Naive thymus-derived CD4-positive, alpha-beta T cell (primary cell): ENCODE results near the gene MAML2. TPM values are rescaled to one million over a fixed set of nuclear protein-coding genes. Genes with fewer than 3 reads are reported as not detected.

Experiments used
- ATAC-seq: fragments of 150-1000 bp; cut with Tn5 transposase; 2 replicates; pipeline ENCODE4 v1.10.0; 2021; ENCODE audit warnings: mild to moderate bottlenecking, moderate library complexity
- CTCF ChIA-PET: fragments of 350-600 bp; sonication (Branson Sonifier 250); formaldehyde crosslinking; loops from one replicate; lab custom pipeline; 2021; ENCODE audit warnings: antibody characterized with exemption; lab: Charles Lee
- POLR2A ChIA-PET: fragments of 350-600 bp; sonication (Branson Sonifier 250); formaldehyde crosslinking; loops from one replicate; lab custom pipeline; 2021; ENCODE audit warnings: antibody characterized with exemption, inconsistent platforms; lab: Charles Lee
- DNase-seq, 9 donors: peaks; one replicate each; pipeline versions ENCODE4 v3.0.0 to v3.0.0-alpha.2; 2020 to 2022; ENCODE audit warnings: mixed read lengths in 1 of 9
- H3K27ac ChIP-seq: one replicate; pipeline ENCODE4 v1.7.0; 2013; ENCODE audit warnings: mild to moderate bottlenecking, low read depth, low read length, moderate library complexity
- H3K27me3 ChIP-seq, 2 donors: one replicate each; pipeline ENCODE4 v1.7.0; 2013; ENCODE audit warnings: low read length in 2 of 2, mild to moderate bottlenecking in 2 of 2, moderate library complexity in 2 of 2; ENCODE audit not compliant: control insufficient read depth in 2 of 2, insufficient read depth in 2 of 2
- H3K36me3 ChIP-seq, 3 experiments: 1 replicate in 2 of 3; 2 replicates in 1 of 3; pipeline ENCODE4 v1.7.0; 2013; ENCODE audit warnings: low read length in 3 of 3, mild to moderate bottlenecking in 3 of 3, moderate library complexity in 1 of 3; ENCODE audit not compliant: insufficient read depth in 3 of 3, control insufficient read depth in 2 of 3
- H3K4me1 ChIP-seq, 2 donors: one replicate each; pipeline ENCODE4 v1.7.0; 2013; ENCODE audit warnings: low read length in 2 of 2, mild to moderate bottlenecking in 2 of 2, moderate library complexity in 1 of 2; ENCODE audit not compliant: control insufficient read depth in 2 of 2, insufficient read depth in 2 of 2
- H3K4me3 ChIP-seq: 2 replicates; pipeline ENCODE4 v1.7.0; 2013; ENCODE audit warnings: mild to moderate bottlenecking, low read length
- H3K9me3 ChIP-seq, 3 experiments: 1 replicate in 2 of 3; 2 replicates in 1 of 3; pipeline ENCODE4 v1.7.0; 2013; ENCODE audit warnings: low read length in 3 of 3; ENCODE audit not compliant: control insufficient read depth in 2 of 3
- H3K27ac Mint-ChIP-seq, 9 donors: one replicate each; pipeline ENCODE4 v1.8.0; 2020 to 2022; ENCODE audit warnings: mixed read lengths in 9 of 9, mild to moderate bottlenecking in 8 of 9, moderate library complexity in 5 of 9, inconsistent platforms in 2 of 9
- H3K27me3 Mint-ChIP-seq, 5 donors: one replicate each; pipeline ENCODE4 v1.8.0; 2021 to 2022; ENCODE audit warnings: mixed read lengths in 5 of 5, mild to moderate bottlenecking in 1 of 5
- H3K36me3 Mint-ChIP-seq, 5 donors: one replicate each; pipeline ENCODE4 v1.8.0; 2020 to 2022; ENCODE audit warnings: mixed read lengths in 5 of 5, mild to moderate bottlenecking in 3 of 5, inconsistent platforms in 1 of 5
- H3K4me1 Mint-ChIP-seq, 7 donors: one replicate each; pipeline ENCODE4 v1.8.0; 2020 to 2022; ENCODE audit warnings: mixed read lengths in 7 of 7, mild to moderate bottlenecking in 3 of 7, inconsistent platforms in 1 of 7
- H3K4me3 Mint-ChIP-seq, 10 donors: one replicate each; pipeline ENCODE4 v1.8.0; 2020 to 2022; ENCODE audit warnings: mild to moderate bottlenecking in 10 of 10, mixed read lengths in 10 of 10, moderate library complexity in 6 of 10, inconsistent platforms in 2 of 10
- H3K9me3 Mint-ChIP-seq, 11 donors: one replicate each; pipeline ENCODE4 v1.8.0; 2020 to 2022; ENCODE audit warnings: mixed read lengths in 11 of 11, mild to moderate bottlenecking in 4 of 11, inconsistent platforms in 1 of 11, moderate library complexity in 1 of 11
- intact Hi-C, 2 donors: fragments of 100-400 bp; cut with micrococcal nuclease; formaldehyde crosslinking; loops; one replicate each; pipeline ENCODE4 v1.15.1; 2023
- polyA plus RNA-seq, 2 donors: library from polyadenylated mRNA; unstranded; fragments of 300-500 nt; fragmentation: Illumina TruSeq; gene quantifications; one replicate each; pipeline ENCODE4 v1.2.3, GENCODE V29; 2021
- total RNA-seq, 6 experiments: library from RNA in 5 of 6; stranded (reverse) in 5 of 6; gene quantifications; 1 replicate in 5 of 6; 2 replicates in 1 of 6; pipeline ENCODE4 v1.2.3 and lab custom pipeline; 2021 to 2026

Gene MAML2
- total and polyA plus RNA-seq, 7 experiments from 2014 or later = 12.6 to 81.3 (median 52.5) TPM

GRCh38 chr11:96207459-96208449 lies 135.2 kb downstream of the MAML2 start:
- peak in 7 of 9 donors; percentile 43 to 73 (median 57) for DNase-seq
- H3K36me3 Mint-ChIP-seq = peaks cover 0 to 10% (median 5%) of the 10 kb centered on the region in 5 donors
- no peaks in the 10 kb centered on the region for H3K27me3 ChIP-seq
- peak overlapping the region; percentile 51 to 84 (median 74) for H3K4me3 Mint-ChIP-seq
- ChIA-PET CTCF (interaction anchor here (0.6 to 1.4 kb wide), 5 partner anchors 37 to 135 kb away, joined by 3 to 4 read pairs (median 3); partner anchors contain the start of gene MAML2), POLR2A (interaction anchor here (0.6 to 2.6 kb wide), 10 partner anchors 14 to 134 kb away, joined by 3 to 9 read pairs (median 4); no protein-coding TSS in a partner anchor)
- H3K9me3 Mint-ChIP-seq = no peaks in the 10 kb centered on the region
- H3K27ac Mint-ChIP-seq = peak overlapping the region; percentile 86 to 99 (median 95)
- peak; percentile 70 for ATAC-seq
- intact Hi-C loops = loop anchor here (1.0 to 5.0 kb wide), 13 partner anchors 8 to 417 kb away; partner anchors contain the start of genes CCDC82 (in 1 of the 2), CEP57 (in 1 of the 2) and MAML2 (in 1 of the 2)
- H3K4me1 ChIP-seq = peaks cover 70 to 93% of the 10 kb centered on the region in 2 donors
- H3K36me3 ChIP-seq = no peaks in the 10 kb centered on the region
- H3K27ac ChIP-seq = peak overlapping the region; percentile 62
- no peaks in the 10 kb centered on the region for H3K27me3 Mint-ChIP-seq
- H3K4me1 Mint-ChIP-seq = peaks cover 45 to 96% (median 92%) of the 10 kb centered on the region in 7 donors
- H3K9me3 ChIP-seq = no peaks in the 10 kb centered on the region
- peak overlapping the region; percentile 9 for H3K4me3 ChIP-seq

GRCh38 chr11:96206955-96207354 lies 136.0 kb downstream of the MAML2 start:
- Histone ChIP-seq H3K4me1 (peaks cover 62 to 88% of the 10 kb centered on the region in 2 donors), H3K27ac (peak overlapping the region; percentile 62), H3K4me3 (peak overlapping the region; percentile 9), H3K36me3 (no peaks in the 10 kb centered on the region), H3K27me3 (no peaks in the 10 kb centered on the region), H3K9me3 (no peaks in the 10 kb centered on the region)
- POLR2A ChIA-PET = interaction anchor here (2.6 kb wide), 1 partner anchor 133 kb away, joined by 9 read pairs; no protein-coding TSS in a partner anchor
- CTCF ChIA-PET = interaction anchor here (0.5 to 1.2 kb wide), 2 partner anchors 104 to 218 kb away, joined by 3 read pairs; no protein-coding TSS in a partner anchor
- intact Hi-C loops = loop anchor here (1.0 to 5.0 kb wide), 13 partner anchors 8 to 417 kb away; partner anchors contain the start of genes CCDC82 (in 1 of the 2), CEP57 (in 1 of the 2) and MAML2 (in 1 of the 2)
- no peaks in the 10 kb centered on the region for H3K9me3 Mint-ChIP-seq
- peaks cover 0 to 6% (median 4%) of the 10 kb centered on the region in 5 donors for H3K36me3 Mint-ChIP-seq
- no peaks in the 10 kb centered on the region for H3K27me3 Mint-ChIP-seq
- peak overlapping the region in 9 of 10 donors; percentile 62 to 84 (median 75) for H3K4me3 Mint-ChIP-seq
- no peak for ATAC-seq
- no peak for DNase-seq
- H3K4me1 Mint-ChIP-seq = peaks cover 37 to 95% (median 90%) of the 10 kb centered on the region in 7 donors
- H3K27ac Mint-ChIP-seq = peak overlapping the region; percentile 86 to 99 (median 95)

- Histone ChIP-seq H3K4me3 (no peak overlapping the region), H3K36me3 (no peaks in the 10 kb centered on the region), H3K9me3 (no peaks in the 10 kb centered on the region), H3K4me1 (peaks cover 52 to 78% of the 10 kb centered on the region in 2 donors), H3K27me3 (no peaks in the 10 kb centered on the region), H3K27ac (peak overlapping the region; percentile 62)
- Mint-ChIP-seq H3K9me3 (peaks cover 0 to 6% (median 0%) of the 10 kb centered on the region in 11 donors), H3K36me3 (peaks cover 3 to 16% (median 14%) of the 10 kb centered on the region in 5 donors), H3K27me3 (no peaks in the 10 kb centered on the region), H3K4me1 (peaks cover 36 to 92% (median 87%) of the 10 kb centered on the region in 7 donors), H3K4me3 (peak overlapping the region in 8 of 10 donors; percentile 11 to 82 (median 66)), H3K27ac (peak overlapping the region; percentile 86 to 99 (median 91))
- intact Hi-C loops = loop anchor here (2.0 to 5.0 kb wide), 4 partner anchors 17 to 182 kb away; partner anchors contain the start of gene CCDC82 (in 1 of the 2)
- POLR2A ChIA-PET = interaction anchor here (1.0 to 4.6 kb wide), 6 partner anchors 9 to 138 kb away, joined by 3 to 32 read pairs (median 4); partner anchors contain the start of gene MAML2
- ATAC-seq (peak; percentile 20), DNase-seq (no peak)
- CTCF ChIA-PET = interaction anchor here (0.6 to 2.0 kb wide), 2 partner anchors 137 to 1059 kb away, joined by 3 to 6 read pairs; partner anchors contain the start of gene MAML2
Measured at GRCh38 chr11:96205460-96205809, 137.6 kb downstream of the MAML2 start.

- Mint-ChIP-seq H3K4me1 (peaks cover 36 to 94% (median 90%) of the 10 kb centered on the region in 7 donors), H3K36me3 (peaks cover 3 to 22% (median 17%) of the 10 kb centered on the region in 5 donors), H3K4me3 (peak overlapping the region; percentile 56 to 82 (median 68)), H3K27me3 (no peaks in the 10 kb centered on the region), H3K9me3 (peaks cover 0 to 6% (median 0%) of the 10 kb centered on the region in 11 donors), H3K27ac (peak overlapping the region; percentile 86 to 99 (median 91))
- no peaks in the 10 kb centered on the region for H3K9me3 ChIP-seq
- intact Hi-C loops = loop anchor here (2.0 to 5.0 kb wide), 4 partner anchors 16 to 182 kb away; partner anchors contain the start of gene CCDC82 (in 1 of the 2)
- H3K27me3 ChIP-seq = no peaks in the 10 kb centered on the region
- ChIA-PET POLR2A (interaction anchor here (0.8 to 4.6 kb wide), 8 partner anchors 9 to 138 kb away, joined by 3 to 32 read pairs (median 4); partner anchors contain the start of gene MAML2), CTCF (interaction anchor here (2.0 kb wide), 1 partner anchor 138 kb away, joined by 6 read pairs; the partner anchor contains the start of gene MAML2)
- peaks cover 52 to 79% of the 10 kb centered on the region in 2 donors for H3K4me1 ChIP-seq
- H3K36me3 ChIP-seq = no peaks in the 10 kb centered on the region
- ATAC-seq (peak; percentile 72), DNase-seq (peak in 7 of 9 donors; percentile 44 to 75 (median 67))
- H3K4me3 ChIP-seq = no peak overlapping the region
- H3K27ac ChIP-seq = peak overlapping the region; percentile 62
Measured at GRCh38 chr11:96204721-96205459, 138.1 kb downstream of the MAML2 start.

- CTCF ChIA-PET = interaction anchor here (2.0 kb wide), 1 partner anchor 138 kb away, joined by 6 read pairs; the partner anchor contains the start of gene MAML2
Measured at GRCh38 chr11:96204366-96204659, 138.7 kb downstream of the MAML2 start.

More at GRCh38 chr11:96204366-96204659, 138.7 kb downstream of the MAML2 start:
- no peak for DNase-seq
- intact Hi-C loops = loop anchor here in 1 of 2 donors (2.0 kb wide), 1 partner anchor 16 kb away; no protein-coding TSS in a partner anchor
- H3K27ac ChIP-seq = peak overlapping the region; percentile 62
- Mint-ChIP-seq H3K4me1 (peaks cover 42 to 95% (median 90%) of the 10 kb centered on the region in 7 donors), H3K4me3 (peak overlapping the region; percentile 24 to 82 (median 66)), H3K9me3 (peaks cover 0 to 11% (median 0%) of the 10 kb centered on the region in 11 donors), H3K27ac (peak overlapping the region; percentile 86 to 99 (median 91)), H3K36me3 (peaks cover 3 to 28% (median 22%) of the 10 kb centered on the region in 5 donors), H3K27me3 (no peaks in the 10 kb centered on the region)
- ATAC-seq = no peak
- no peaks in the 10 kb centered on the region for H3K9me3 ChIP-seq
- POLR2A ChIA-PET = interaction anchor here (0.8 to 4.6 kb wide), 5 partner anchors 10 to 139 kb away, joined by 3 to 32 read pairs (median 4); partner anchors contain the start of gene MAML2
- no peak overlapping the region for H3K4me3 ChIP-seq
- no peaks in the 10 kb centered on the region for H3K36me3 ChIP-seq
- no peaks in the 10 kb centered on the region for H3K27me3 ChIP-seq
- peaks cover 49 to 80% of the 10 kb centered on the region in 2 donors for H3K4me1 ChIP-seq
